Small intestine (tissue), 7 donors: Measurements from ENCODE around the gene GLI1. TPM values are rescaled to one million over a fixed set of nuclear protein-coding genes. Genes with fewer than 3 reads are reported as not detected.
"Not testable (repeated sequence)": the region's sequence is repeated elsewhere in the genome, so short reads cannot be mapped to it uniquely, and the experiment has no call there.

Experiments
- DNase-seq, 2 donors: peaks; one replicate each; pipeline versions ENCODE4 v3.0.0 to v3.0.0-alpha.2; 2013
- FAIRE-seq: peaks from 2 replicates; lab custom pipeline; 2012; peaks lifted over from hg19 to GRCh38; lab: Jason Lieb, UNC
- H3K27ac ChIP-seq, 3 donors: one replicate each; pipeline ENCODE4 v1.5.1; 2013; ENCODE audit warnings: low read length in 2 of 3, mild to moderate bottlenecking in 2 of 3, control low read depth in 1 of 3, inconsistent platforms in 1 of 3, low read depth in 1 of 3, moderate library complexity in 1 of 3
- H3K27me3 ChIP-seq, 3 donors: one replicate each; pipeline ENCODE4 v1.6.1; 2013; ENCODE audit warnings: low read length in 3 of 3, inconsistent platforms in 1 of 3; ENCODE audit not compliant: control insufficient read depth in 3 of 3, insufficient read depth in 3 of 3
- H3K36me3 ChIP-seq, 3 donors: one replicate each; pipeline ENCODE4 v1.6.1; 2013; ENCODE audit warnings: low read length in 3 of 3, inconsistent platforms in 1 of 3, low read depth in 1 of 3, mild to moderate bottlenecking in 1 of 3, moderate library complexity in 1 of 3; ENCODE audit not compliant: control insufficient read depth in 3 of 3, insufficient read depth in 2 of 3
- H3K4me1 ChIP-seq, 3 donors: one replicate each; pipeline ENCODE4 v1.6.1; 2013; ENCODE audit warnings: low read length in 2 of 3, inconsistent platforms in 1 of 3, low read depth in 1 of 3, mild to moderate bottlenecking in 1 of 3, moderate library complexity in 1 of 3; ENCODE audit not compliant: control insufficient read depth in 3 of 3, insufficient read depth in 2 of 3
- H3K4me3 ChIP-seq, 3 donors: one replicate each; pipeline ENCODE4 v1.5.1; 2013; ENCODE audit warnings: low read length in 3 of 3, control low read depth in 1 of 3, inconsistent platforms in 1 of 3, low read depth in 1 of 3, mild to moderate bottlenecking in 1 of 3, moderate library complexity in 1 of 3
- H3K9me3 ChIP-seq, 2 donors: one replicate each; pipeline ENCODE4 v1.6.1; 2013; ENCODE audit warnings: low read depth in 1 of 2, low read length in 1 of 2; ENCODE audit not compliant: control insufficient read depth in 2 of 2, insufficient read depth in 1 of 2
- WGBS, 3 donors: extraction: QIAGEN DNeasy Blood & Tissue Kit; methylation state at CpG; one replicate each; pipeline ENCODE4 v1.1.7; 2013; 5-methylcytosine and 5-hydroxymethylcytosine counted together
- polyA plus RNA-seq, 4 donors: library from polyadenylated mRNA; stranded (reverse) in 3 of 4; unstranded in 1 of 4; fragments of 200-250 nt in 3 of 4; fragments of 120-200 nt in 1 of 4; gene quantifications; one replicate each; pipeline versions ENCODE4 v1.2.1 to v1.2.3, GENCODE V29; 2013
- donor health status: healthy with polysubstance abuse.
- donor health status: control.
- donor health status: control.
- donor health status: Bipolar disorder and iron deficiency.
- donor health status: healthy.

Gene GLI1
- polyA plus RNA-seq, 4 donors = 1.5 to 5.5 (median 1.9) TPM; not detected in 1

- no peak for FAIRE-seq
- 72 to 74% (median 72%) methylated on average over 8 of the region's 8 CpGs for WGBS, 3 donors
- DNase-seq = no peak
- Histone ChIP-seq H3K4me1 (peaks cover 0 to 22% (median 0%) of the 10 kb centered on the region in 3 donors), H3K27me3 (no peaks in the 10 kb centered on the region), H3K4me3 (no peak within 1 kb of the TSS), H3K9me3 (no peaks in the 10 kb centered on the region), H3K27ac (no peak within 1 kb of the TSS), H3K36me3 (no peaks in the 10 kb centered on the region)
Observed at GRCh38 chr12:57434517-57435223, 24.9 kb upstream of the GLI1 start, which contains the start of gene INHBC. Gene INHBC, plus strand, starts transcription at chr12:57434784. Its CDS starts 103 bp downstream, at chr12:57434887.

- H3K36me3 ChIP-seq = no peaks in the 10 kb centered on the region
- H3K4me3 ChIP-seq = no peak overlapping the region
- H3K4me1 ChIP-seq = peaks cover 0 to 21% (median 0%) of the 10 kb centered on the region in 3 donors
- no peaks in the 10 kb centered on the region for H3K27me3 ChIP-seq
- no peak overlapping the region for H3K27ac ChIP-seq
- no peak for DNase-seq
- no peak for FAIRE-seq
- 51 to 71% (median 60%) methylated on average over 4 of the region's 4 CpGs for WGBS, 3 donors
- no peaks in the 10 kb centered on the region for H3K9me3 ChIP-seq
Observed at GRCh38 chr12:57435293-57435692, 24.3 kb upstream of the GLI1 start.

- no peak for DNase-seq
- peaks cover 0 to 8% (median 0%) of the 10 kb centered on the region in 3 donors for H3K4me1 ChIP-seq
- no peaks in the 10 kb centered on the region for H3K36me3 ChIP-seq
- H3K27ac ChIP-seq = no peak overlapping the region
- H3K4me3 ChIP-seq = no peak overlapping the region
- FAIRE-seq = no peak
- peaks cover 0 to 4% of the 10 kb centered on the region in 2 donors for H3K9me3 ChIP-seq
- WGBS, 3 donors = 50 to 70% (median 50%) methylated on average over 1 of the region's 1 CpG
- H3K27me3 ChIP-seq = no peaks in the 10 kb centered on the region
Observed at GRCh38 chr12:57438400-57438799, 21.2 kb upstream of the GLI1 start.

GRCh38 chr12:57439762-57440266, 19.8 kb upstream of the GLI1 start:
- H3K4me3 ChIP-seq = no peak overlapping the region

DNA sequence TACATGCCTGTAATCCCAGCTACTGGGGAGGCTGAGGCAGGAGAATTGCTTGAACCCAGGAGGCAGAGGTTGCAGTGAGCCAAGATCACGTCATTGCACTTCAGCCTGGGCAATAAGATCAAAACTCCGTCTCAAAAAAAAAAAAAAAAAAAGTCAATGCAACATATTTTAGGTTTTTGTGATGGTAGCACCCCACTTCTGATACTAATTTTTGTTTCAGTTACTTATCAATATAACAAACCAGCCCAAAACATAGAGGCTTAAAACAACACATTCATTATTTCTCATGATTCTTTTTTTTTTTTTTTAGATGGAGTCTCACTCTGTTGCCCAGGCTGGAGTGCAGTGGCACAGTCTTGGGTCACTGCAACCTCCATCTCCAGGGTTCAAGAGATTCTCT, 18.2 kb upstream of the GLI1 start:
- FAIRE-seq, H3K9me3 ChIP-seq, H3K4me3 ChIP-seq, DNase-seq, H3K27ac ChIP-seq, H3K36me3 ChIP-seq, H3K27me3 ChIP-seq, H3K4me1 ChIP-seq: not testable (repeated sequence)
- 88 to 96% (median 91%) methylated on average over 2 of the region's 2 CpGs for WGBS, 3 donors

More at GRCh38 chr12:57439762-57440266, 19.8 kb upstream of the GLI1 start:
- peaks cover 0 to 2% (median 0%) of the 10 kb centered on the region in 3 donors for H3K4me1 ChIP-seq
- WGBS, 3 donors = 84 to 87% (median 85%) methylated on average over 4 of the region's 4 CpGs
- DNase-seq = no peak
- FAIRE-seq = no peak
- no peaks in the 10 kb centered on the region for H3K36me3 ChIP-seq
- H3K9me3 ChIP-seq = peaks cover 0 to 4% of the 10 kb centered on the region in 2 donors
- no peaks in the 10 kb centered on the region for H3K27me3 ChIP-seq
- H3K27ac ChIP-seq = no peak overlapping the region

DNA sequence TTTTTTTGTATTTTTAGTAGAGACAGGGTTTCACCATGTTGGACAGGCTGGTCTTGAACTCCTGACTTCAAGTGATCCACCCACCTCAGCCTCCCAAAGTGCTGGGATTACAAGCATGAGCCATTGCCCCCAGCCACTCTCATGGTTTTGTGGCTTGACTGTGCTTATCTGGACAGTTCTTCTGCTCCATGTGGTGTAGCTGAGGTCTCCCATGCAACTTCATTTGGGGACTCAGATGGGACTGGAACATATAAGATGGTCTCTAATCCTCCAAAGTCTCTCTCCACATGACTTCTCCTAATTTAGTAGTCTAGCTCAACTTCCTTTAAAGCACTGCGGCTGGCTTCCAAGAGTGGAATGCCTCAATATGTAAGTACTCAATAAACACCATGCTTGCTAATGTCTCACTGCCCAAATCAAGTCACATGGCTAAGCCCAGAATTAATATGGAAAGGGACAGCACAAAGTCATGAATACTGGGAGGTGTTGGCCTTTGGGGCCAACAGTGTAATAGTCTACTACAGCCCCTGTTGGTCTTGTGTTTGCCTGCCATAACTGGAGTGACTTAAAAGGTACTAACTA, 17.6 kb upstream of the GLI1 start:
- no peaks in the 10 kb centered on the region for H3K4me1 ChIP-seq
- 37 to 82% (median 55%) methylated on average over 1 of the region's 1 CpG for WGBS, 3 donors
- no peak overlapping the region for H3K4me3 ChIP-seq
- no peaks in the 10 kb centered on the region for H3K36me3 ChIP-seq
- no peak overlapping the region for H3K27ac ChIP-seq
- H3K27me3 ChIP-seq = no peaks in the 10 kb centered on the region
- FAIRE-seq (no peak), DNase-seq (no peak)
- H3K9me3 ChIP-seq = peaks cover 0 to 4% of the 10 kb centered on the region in 2 donors

- not testable (repeated sequence) for H3K4me1 ChIP-seq, H3K4me3 ChIP-seq, H3K27me3 ChIP-seq, H3K36me3 ChIP-seq, DNase-seq, FAIRE-seq, H3K27ac ChIP-seq
- peaks cover 0 to 11% of the 10 kb centered on the region in 2 donors for H3K9me3 ChIP-seq
- 79 to 85% (median 82%) methylated on average over 6 of the region's 6 CpGs for WGBS, 3 donors
Observed at GRCh38 chr12:57444337-57444736, 15.2 kb upstream of the GLI1 start.

- no peaks in the 10 kb centered on the region for H3K36me3 ChIP-seq
- H3K27ac ChIP-seq = no peak overlapping the region
- no peak for FAIRE-seq
- H3K27me3 ChIP-seq = no peaks in the 10 kb centered on the region
- H3K4me3 ChIP-seq = no peak overlapping the region
- peaks cover 0 to 11% of the 10 kb centered on the region in 2 donors for H3K9me3 ChIP-seq
- no peaks in the 10 kb centered on the region for H3K4me1 ChIP-seq
- 78 to 80% (median 79%) methylated on average over 5 of the region's 5 CpGs for WGBS, 3 donors
- no peak for DNase-seq
Observed at GRCh38 chr12:57444744-57445143, 14.8 kb upstream of the GLI1 start.
